Measurements from ENCODE around the gene ZNF326.

GRCh38 chr1:90067194-90067931 lies 72.5 kb downstream of the ZNF326 start:
- TF ChIP-seq CTCF (IDR thresholded peaks at IDR 0.05): no peak
- TF ChIP-seq POLR2A (IDR thresholded peaks at IDR 0.05): no peak

Measured in esophagus squamous epithelium (tissue), 4 donors.